HG02798 (cell line): ENCODE data around the gene OTOG.

Source experiments
- ATAC-seq: cut with Tn5 transposase; IDR thresholded peaks from one replicate; pipeline ENCODE4 v1.9.1; 2021; ENCODE audit warnings: mild to moderate bottlenecking; ENCODE audit not compliant: unreplicated experiment, poor library complexity

OTOG gene

GRCh38 chr11:17601676-17602075, 54.6 kb downstream of the OTOG start:
- ATAC-seq = no peak

GRCh38 chr11:17602105-17603001, 55.3 kb downstream of the OTOG start:
- ATAC-seq = no peak

- ATAC-seq = no peak
Measured at GRCh38 chr11:17603056-17603825, 56.2 kb downstream of the OTOG start.

DNA sequence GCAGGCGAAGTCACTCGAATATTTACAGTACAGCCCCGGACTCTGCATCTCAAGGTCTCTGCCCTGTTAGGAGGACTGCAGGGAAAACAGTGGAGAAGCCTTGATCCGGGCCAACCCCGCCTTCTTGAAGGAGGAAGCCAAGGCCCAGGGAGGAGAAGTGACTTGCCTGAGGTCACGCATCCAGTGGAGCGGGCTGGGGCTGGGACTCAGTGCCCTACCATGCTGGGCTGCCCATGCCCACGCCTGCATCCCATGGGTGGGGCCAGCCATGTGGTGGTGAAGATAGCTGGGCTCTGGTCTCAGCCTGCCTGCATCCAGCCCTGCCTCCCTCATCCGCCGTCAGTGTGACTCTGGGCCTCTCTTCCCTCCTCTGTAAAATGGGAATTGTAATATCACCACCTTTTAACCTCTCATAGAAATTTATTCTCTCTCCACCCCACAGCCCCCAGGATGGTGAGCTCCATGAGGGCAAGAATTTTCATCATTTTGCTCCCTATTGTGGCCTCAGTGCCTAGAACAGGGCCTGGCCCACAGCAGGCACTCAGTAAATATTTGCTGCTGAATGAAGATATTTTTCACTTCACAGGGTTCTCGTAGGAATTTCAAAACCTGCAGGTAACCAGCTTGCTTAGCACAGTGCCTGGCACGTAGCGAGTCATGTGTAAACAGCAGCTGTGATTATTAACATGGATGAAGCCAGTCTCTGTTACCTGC, 57.3 kb downstream of the OTOG start:
- no peak for ATAC-seq

DNA sequence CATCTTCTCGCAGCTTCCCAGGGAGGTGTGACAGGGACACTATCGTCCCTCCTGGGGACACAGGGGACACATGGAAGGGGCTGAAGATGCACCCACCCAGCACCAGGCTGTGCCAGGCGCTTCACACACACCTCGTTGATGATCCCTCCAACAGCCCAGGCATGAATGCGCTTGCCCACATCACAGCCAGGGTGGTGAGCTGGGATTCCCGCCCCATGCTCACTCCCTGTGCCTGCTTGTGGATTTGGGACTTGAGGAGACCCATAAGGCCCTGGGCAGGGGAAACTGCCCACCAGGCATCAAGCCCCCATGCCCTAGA, 57.8 kb downstream of the OTOG start:
- no peak for ATAC-seq

GRCh38 chr11:17605651-17606122, 58.6 kb downstream of the OTOG start:
- ATAC-seq = no peak

DNA sequence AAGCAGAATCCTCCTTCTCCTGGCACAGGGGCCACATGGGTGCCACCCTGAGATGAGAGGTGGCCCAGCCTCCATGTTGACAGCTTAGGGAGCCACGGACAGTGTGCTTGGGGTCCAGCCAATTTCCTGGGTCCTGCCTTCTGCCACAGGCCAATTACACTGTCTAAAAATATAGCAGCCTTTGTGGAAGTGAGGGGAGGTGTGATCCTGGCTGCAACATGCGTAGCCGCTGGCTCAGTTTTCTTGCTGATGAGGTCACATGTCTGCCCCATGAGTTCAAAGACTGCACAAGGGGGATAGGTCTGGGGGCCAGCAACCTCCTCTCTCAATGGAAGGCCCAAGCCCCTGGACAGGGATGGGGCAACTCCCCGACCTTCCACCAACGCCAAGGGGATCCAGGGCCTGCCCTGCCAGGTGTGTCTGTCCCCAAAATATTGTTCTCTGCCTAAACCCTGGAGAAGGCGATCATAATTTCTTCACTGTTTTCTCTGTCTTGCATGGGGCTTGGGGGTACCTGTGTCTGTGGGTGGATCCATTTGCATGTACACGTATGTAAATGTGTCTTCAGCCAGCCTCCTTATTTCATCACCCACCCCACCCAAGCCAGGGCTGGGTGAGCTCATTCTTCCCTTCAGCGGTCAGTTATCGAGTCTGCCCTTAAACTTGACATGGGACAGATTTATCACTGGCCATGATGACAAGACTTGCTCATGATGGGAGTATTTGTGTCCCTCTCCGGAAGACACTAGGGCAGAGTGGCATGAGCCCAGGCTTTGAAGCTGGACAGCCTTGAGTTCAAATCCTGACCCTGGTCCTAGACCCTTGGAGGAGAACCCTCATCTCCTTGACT, 59.4 kb downstream of the OTOG start:
- no peak for ATAC-seq

DNA sequence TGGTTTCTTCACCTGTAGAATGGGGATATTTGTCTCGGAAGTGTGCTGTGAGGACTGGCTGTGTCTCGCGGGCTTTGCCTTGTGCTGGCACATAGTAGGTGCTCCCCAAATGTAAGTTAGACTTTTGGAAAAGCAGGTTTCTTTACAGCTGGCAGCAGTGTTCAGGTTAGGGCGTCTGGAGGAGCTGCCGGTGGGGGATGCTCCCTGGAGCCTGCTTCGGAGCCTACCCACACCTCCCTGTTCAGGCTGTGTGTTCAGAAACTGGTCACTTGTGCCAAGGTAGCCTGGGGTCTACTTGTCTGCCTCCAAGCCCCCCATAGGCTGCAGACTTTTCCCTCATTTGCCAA, 60.0 kb downstream of the OTOG start:
- ATAC-seq = no peak

GRCh38 chr11:17607591-17608570, 60.8 kb downstream of the OTOG start:
- ATAC-seq = no peak

DNA sequence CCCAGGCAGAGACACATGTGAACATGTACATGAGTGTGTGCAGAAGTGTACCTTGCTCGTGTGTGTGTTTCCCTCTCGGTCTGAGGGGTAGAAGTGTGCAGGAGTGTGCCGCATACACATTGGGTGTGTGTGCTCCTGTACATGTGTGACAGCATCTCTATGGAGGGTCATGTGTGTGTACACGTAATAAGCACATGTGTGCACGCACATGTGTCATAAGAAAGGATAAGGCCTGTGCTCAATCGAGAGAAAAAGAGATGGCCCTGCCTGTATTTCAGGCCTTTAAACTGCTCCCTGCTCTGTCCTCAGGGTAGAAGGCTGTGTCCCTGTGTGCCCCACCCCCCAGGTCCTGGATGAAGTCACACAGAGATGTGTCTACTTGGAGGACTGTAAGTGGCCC, 61.8 kb downstream of the OTOG start:
- no peak for ATAC-seq

DNA sequence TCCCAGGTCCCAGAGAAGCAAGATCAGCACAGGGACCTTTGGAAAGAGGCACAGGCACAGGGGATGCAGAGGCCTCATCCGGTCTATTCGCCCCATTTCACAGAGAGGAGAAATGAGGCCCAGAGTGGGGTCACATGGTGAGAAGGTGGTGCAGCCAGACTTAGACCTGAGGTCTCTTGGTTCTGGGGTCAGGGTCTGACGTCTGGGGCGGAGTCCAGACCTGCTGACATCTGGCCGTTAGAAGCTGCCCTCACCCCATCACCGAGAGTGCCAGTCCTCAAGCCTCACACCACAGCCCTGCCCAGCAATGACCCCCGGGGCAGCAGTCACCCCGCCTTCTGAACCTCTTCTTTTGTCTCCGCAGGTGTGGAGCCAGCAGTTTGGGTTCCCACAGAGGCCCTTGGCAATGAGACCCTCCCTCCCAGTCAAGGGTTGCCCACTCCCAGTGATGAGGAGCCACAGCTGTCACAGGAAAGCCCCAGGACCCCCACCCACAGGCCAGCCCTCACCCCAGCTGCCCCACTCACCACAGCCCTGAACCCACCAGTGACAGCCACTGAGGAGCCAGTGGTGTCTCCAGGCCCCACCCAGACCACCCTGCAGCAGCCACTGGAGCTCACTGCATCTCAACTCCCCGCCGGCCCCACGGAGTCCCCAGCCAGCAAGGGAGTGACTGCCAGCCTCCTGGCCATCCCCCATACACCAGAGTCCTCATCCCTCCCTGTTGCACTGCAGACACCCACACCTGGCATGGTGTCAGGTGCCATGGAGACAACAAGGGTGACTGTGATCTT, 62.4 kb downstream of the OTOG start:
- ATAC-seq = no peak

- ATAC-seq = no peak
Measured at GRCh38 chr11:17610085-17610894, 63.2 kb downstream of the OTOG start.

- no peak for ATAC-seq
Measured at GRCh38 chr11:17611049-17611448, 64.0 kb downstream of the OTOG start.

GRCh38 chr11:17611503-17612220, 64.6 kb downstream of the OTOG start:
- ATAC-seq = no peak

DNA sequence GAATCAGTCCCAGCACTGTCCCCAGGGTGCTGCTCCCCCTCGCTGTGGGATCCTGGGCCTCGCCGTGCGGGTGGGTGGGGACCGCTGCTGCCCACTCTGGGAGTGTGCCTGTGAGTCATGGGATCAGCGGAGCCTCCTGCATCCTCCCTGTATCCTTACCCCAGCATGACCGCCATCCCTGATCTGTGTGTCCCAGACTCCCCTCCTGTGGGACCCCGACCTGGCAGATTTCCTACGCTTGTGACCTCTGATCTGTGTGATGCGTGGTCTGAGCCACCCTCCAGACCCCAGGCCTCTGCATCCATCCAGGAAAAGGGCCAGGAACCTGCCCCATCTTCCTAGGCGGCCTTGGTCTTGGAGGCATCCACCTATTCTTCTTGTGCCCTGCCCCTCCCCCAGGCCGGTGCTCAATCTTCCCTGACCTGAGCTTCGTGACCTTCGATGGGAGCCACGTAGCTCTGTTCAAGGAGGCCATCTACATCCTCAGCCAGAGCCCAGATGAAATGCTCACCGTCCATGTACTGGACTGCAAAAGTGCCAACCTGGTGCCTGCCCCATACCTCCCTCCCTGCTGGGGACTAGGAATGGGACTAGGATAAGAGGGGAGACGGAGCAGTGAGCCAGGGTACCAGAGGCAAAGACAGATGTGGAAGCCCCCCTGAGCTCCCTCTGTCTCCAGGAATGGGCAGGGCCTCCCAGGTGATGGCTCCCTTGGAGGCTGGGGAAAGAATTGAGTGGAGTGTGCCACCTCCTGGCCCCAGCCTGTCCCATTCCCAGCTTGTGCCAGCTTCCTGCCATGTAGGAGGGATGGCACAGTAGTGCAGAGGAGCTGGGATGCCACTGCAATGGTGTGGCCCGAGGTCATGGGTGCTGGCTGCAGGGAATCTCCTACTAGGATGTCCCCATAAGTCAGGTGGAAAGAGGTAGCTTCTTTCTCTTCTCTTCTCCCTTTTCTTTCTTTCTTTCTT, 65.4 kb downstream of the OTOG start:
- no peak for ATAC-seq
